ENCODE measurements around the gene TMEM11. TPM values are rescaled to one million over a fixed set of nuclear protein-coding genes. Genes with fewer than 3 reads are reported as not detected.

The TMEM11 gene
- total RNA-seq, 1 experiment from 2014 or later: 32.5 TPM

DNA sequence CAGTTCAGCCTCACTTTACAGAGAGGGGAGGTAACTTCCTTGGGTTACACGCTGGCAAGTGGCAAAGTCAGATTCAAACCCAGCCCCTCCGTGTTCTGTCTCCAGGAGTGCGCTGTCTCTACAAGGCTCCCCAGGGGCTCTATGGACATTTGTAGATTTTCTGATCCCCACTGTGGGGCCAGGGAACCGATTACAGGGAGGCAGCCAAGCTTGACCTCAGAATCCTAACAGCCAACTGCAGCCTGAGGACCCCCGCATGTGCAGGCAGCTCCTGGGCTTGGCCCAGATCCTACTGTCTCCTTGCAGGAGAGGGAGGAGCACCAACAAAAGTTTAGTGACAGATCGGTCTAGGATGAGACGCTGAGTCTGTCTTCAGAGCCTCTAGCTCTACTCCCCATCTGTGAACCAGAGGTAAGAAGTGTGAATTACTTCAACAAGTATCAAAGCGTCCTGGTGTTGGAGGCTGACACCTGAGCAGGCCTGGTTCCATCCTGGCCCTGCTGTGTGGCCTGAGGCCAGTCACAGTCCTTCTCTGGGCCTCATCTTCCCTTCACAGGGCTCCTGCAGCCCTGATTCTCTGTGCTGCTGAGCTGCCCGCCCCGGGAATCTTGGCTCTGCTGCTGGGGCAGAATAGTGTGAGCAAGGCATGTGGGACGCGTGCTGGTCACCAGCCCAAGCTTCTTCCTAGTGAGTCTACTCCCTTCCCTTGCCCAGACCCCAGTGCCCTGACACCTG lies 48.5 kb upstream of the TMEM11 start:
- Histone ChIP-seq H3K23ac (ENCODE audit: insufficient read length, low read depth, low read length) (no peak overlapping the region), H2BK15ac (ENCODE audit: low read depth, low read length) (no peak overlapping the region), H3K4ac (ENCODE audit: low read depth, low read length) (no peak overlapping the region), H3K9ac (ENCODE audit: extremely low read depth, insufficient read length, low read length) (no peak overlapping the region), H2BK5ac (ENCODE audit: insufficient read length, low read length) (no peak overlapping the region), H3K4me2 (ENCODE audit: insufficient read depth, insufficient read length, low read length) (no peak overlapping the region), H3K18ac (ENCODE audit: insufficient read length, low read depth, low read length) (no peak overlapping the region), H4K8ac (replicated peaks; ENCODE audit: insufficient read length, low read depth, low read length) (no peak overlapping the region), H3K23me2 (ENCODE audit: insufficient read length, low read depth, low read length, poor library complexity, severe bottlenecking) (no peaks in the 10 kb centered on the region), H2AFZ (ENCODE audit: low read length) (no peak overlapping the region), H2AK5ac (ENCODE audit: insufficient read length, low read length) (no peak overlapping the region), H3K79me1 (ENCODE audit: insufficient read depth, low read depth, low read length, poor library complexity, severe bottlenecking) (no peaks in the 10 kb centered on the region), H3K14ac (ENCODE audit: insufficient read depth, low read length) (no peak overlapping the region), H3K79me2 (ENCODE audit: insufficient read depth, low read length) (no peaks in the 10 kb centered on the region), H3K27me3 (ENCODE audit: insufficient read depth, low read length) (no peaks in the 10 kb centered on the region), H3K27ac (ENCODE audit: insufficient read length, low read depth, low read length) (no peak overlapping the region), H4K5ac (ENCODE audit: insufficient read length, low read depth, low read length) (no peak overlapping the region), H3K56ac (ENCODE audit: insufficient read length, low read depth, low read length) (no peak overlapping the region), H2BK12ac (ENCODE audit: insufficient read length, low read depth, low read length) (no peak overlapping the region), H3K4me1 (ENCODE audit: insufficient read depth, low read length) (no peaks in the 10 kb centered on the region), H2BK120ac (ENCODE audit: low read depth, low read length, poor library complexity, severe bottlenecking) (no peak overlapping the region), H3K9me3 (ENCODE audit: control insufficient read depth, low read depth, low read length) (no peaks in the 10 kb centered on the region), H4K20me1 (ENCODE audit: control insufficient read depth, insufficient read depth, insufficient read length) (no peaks in the 10 kb centered on the region), H3T11ph (ENCODE audit: low read length) (no peak overlapping the region), H4K91ac (ENCODE audit: insufficient read length, low read depth, low read length) (no peak overlapping the region), H2BK20ac (ENCODE audit: low read depth, low read length, poor library complexity, severe bottlenecking) (no peak overlapping the region)
- H3K9me3 Mint-ChIP-seq: 0 out of 5 replicates have a peak, but pooled peaks cover 0 to 3% of the 10 kb centered on the region in 2 experiments
- TF ChIP-seq CTCF (conservative IDR thresholded peaks at IDR 0.05): no peak
- H3K27ac Mint-ChIP-seq: no peak overlapping the region
- H3K4me3 Mint-ChIP-seq: no peak overlapping the region
- no peak for DNase-seq
- H3K27me3 Mint-ChIP-seq (ENCODE audit: low read depth): no peaks in the 10 kb centered on the region; the same call in 1 of the 2 replicates
- peaks cover 6 to 14% of the 10 kb centered on the region in 2 experiments for H3K4me1 Mint-ChIP-seq
- no CpG with 5 or more reads among the region's 12 CpGs for WGBS (ENCODE audit: extremely low coverage, insufficient read length, low lambda C conversion rate)
- H3K36me3 Mint-ChIP-seq (ENCODE audit: insufficient read depth in 1 of 3, low read depth in 3 of 3): no peaks in the 10 kb centered on the region
